HG03571 (cell line): ENCODE results near the gene ADGRG7.

Experiments used
- ATAC-seq: cut with Tn5 transposase; IDR thresholded peaks from one replicate; pipeline ENCODE4 v1.9.1; 2021; ENCODE audit not compliant: unreplicated experiment

Gene ADGRG7

GRCh38 chr3:100600181-100601042 lies 9.0 kb upstream of the ADGRG7 start:
- no peak for ATAC-seq

GRCh38 chr3:100602506-100603444 lies 6.6 kb upstream of the ADGRG7 start:
- no peak for ATAC-seq

- no peak for ATAC-seq
These were observed 5.9 kb upstream of the ADGRG7 start for GRCh38 chr3:100603469-100603868.

- ATAC-seq: no peak
These were observed 4.0 kb upstream of the ADGRG7 start for GRCh38 chr3:100605358-100605757.

- ATAC-seq: peak; percentile 77
These were observed 2.4 kb upstream of the ADGRG7 start for GRCh38 chr3:100606894-100607512.

GRCh38 chr3:100609963-100610362 lies 562 bp downstream of the ADGRG7 start:
- no peak for ATAC-seq

GRCh38 chr3:100611221-100611620 lies 1.8 kb downstream of the ADGRG7 start:
- ATAC-seq: no peak

- ATAC-seq: peak; percentile 72
These were observed 4.5 kb downstream of the ADGRG7 start for GRCh38 chr3:100613721-100614390.

GRCh38 chr3:100614941-100615340 lies 5.5 kb downstream of the ADGRG7 start:
- peak; percentile 70 for ATAC-seq

GRCh38 chr3:100615684-100616083 lies 6.3 kb downstream of the ADGRG7 start:
- no peak for ATAC-seq

- no peak for ATAC-seq
These were observed 11.8 kb downstream of the ADGRG7 start for GRCh38 chr3:100621251-100621650.

GRCh38 chr3:100627491-100627890 lies 18.1 kb downstream of the ADGRG7 start:
- no peak for ATAC-seq

GRCh38 chr3:100629421-100630127 lies 20.2 kb downstream of the ADGRG7 start:
- ATAC-seq: no peak

- no peak for ATAC-seq
These were observed 21.3 kb downstream of the ADGRG7 start for GRCh38 chr3:100630664-100631063.

- no peak for ATAC-seq
These were observed 21.8 kb downstream of the ADGRG7 start for GRCh38 chr3:100631236-100631635.

GRCh38 chr3:100634493-100635272 lies 25.3 kb downstream of the ADGRG7 start:
- no peak for ATAC-seq

- ATAC-seq: no peak
These were observed 25.9 kb downstream of the ADGRG7 start for GRCh38 chr3:100635273-100635701.

GRCh38 chr3:100637197-100637631 lies 27.8 kb downstream of the ADGRG7 start:
- no peak for ATAC-seq

GRCh38 chr3:100640633-100641032 lies 31.2 kb downstream of the ADGRG7 start:
- ATAC-seq: no peak
